Right kidney (tissue), 9 donors: ENCODE measurements around the gene C17orf107.
"Not testable (repeated sequence)": the region's sequence is repeated elsewhere in the genome, so short reads cannot be mapped to it uniquely, and the experiment has no call there.

Experiments
- DNase-seq: peaks from one replicate; pipeline ENCODE4 v3.0.0-alpha.2; 2016
- long read RNA-seq, 8 donors: transcript quantifications; one replicate each; lab custom pipeline, GENCODE V29; 2026

Gene C17orf107
- long read RNA-seq, donor 1 = 0 reads
- long read RNA-seq, donor 2 = 0 reads
- long read RNA-seq, donor 3 = 0 reads
- long read RNA-seq, donor 4 = 0 reads
- long read RNA-seq, donor 5 = 0 reads
- long read RNA-seq, donor 6, partial matches to known transcripts = 0 of 3 reads
- long read RNA-seq, donor 6, other reads (novel, unspliced or antisense) = 0 of 3 reads
- long read RNA-seq, donor 7 = 0 reads
- long read RNA-seq, donor 8 = 0 reads

GRCh38 chr17:4899341-4900230 is at the start of gene C17orf107:
C17orf107 (plus strand) TSS chr17:4899536; CDS start chr17:4899763, 227 bp downstream.
- peak; percentile 81 for DNase-seq

DNA sequence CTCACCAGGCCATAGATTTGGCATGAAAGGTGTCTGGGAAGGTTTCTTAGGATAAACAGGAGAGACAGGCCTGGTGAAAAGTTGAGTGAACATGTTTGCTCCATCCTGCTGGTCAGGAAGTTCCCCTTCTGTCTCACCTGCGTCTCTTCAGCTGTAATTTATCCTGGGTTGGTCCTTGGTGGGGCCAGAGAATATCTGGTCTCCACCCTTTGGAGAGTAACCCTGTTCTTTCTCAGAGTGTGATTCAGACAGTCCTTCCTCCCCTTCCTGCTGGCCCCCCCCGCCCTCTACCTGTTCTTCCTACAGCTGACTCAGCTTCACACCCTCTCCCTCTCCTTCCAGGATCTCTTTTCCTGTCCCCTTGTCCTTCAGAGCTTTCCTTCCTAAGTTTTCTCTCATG is 49.1 kb upstream of the C17orf107 start:
- no peak for DNase-seq

- no peak for DNase-seq
Observed at GRCh38 chr17:4851084-4851483, 48.3 kb upstream of the C17orf107 start.

DNA sequence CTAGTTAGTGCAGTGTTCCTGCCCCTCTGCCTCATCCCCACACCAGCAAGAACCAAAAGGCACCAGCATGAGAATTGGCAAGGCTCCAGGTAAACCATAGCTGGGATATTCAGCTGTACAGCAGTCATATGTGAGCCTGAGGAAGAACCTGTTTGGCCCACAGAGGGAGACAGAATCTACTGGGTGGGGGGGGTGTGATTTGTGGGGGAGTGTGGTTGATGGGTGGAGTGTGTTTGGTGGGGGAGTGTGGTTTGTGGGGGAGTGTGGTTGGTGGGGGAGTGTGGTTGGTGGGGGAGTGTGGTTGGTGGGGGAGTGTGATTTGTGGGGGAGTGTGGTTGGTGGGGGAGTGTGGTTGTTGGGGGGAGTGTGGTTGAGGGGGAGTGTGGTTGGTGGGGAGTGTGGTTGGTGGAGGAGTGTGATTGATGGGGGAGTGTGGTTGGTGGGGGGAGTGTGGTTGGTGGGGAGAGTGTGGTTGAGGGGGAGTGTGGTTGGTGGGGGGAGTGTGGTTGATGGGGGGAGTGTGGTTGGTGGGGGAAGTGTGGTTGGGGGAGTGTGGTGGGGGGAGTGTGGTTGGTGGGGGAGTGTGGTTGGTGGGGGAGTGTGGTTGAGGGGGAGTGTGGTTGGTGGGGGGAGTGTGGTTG is 46.6 kb upstream of the C17orf107 start:
- no peak for DNase-seq

DNA sequence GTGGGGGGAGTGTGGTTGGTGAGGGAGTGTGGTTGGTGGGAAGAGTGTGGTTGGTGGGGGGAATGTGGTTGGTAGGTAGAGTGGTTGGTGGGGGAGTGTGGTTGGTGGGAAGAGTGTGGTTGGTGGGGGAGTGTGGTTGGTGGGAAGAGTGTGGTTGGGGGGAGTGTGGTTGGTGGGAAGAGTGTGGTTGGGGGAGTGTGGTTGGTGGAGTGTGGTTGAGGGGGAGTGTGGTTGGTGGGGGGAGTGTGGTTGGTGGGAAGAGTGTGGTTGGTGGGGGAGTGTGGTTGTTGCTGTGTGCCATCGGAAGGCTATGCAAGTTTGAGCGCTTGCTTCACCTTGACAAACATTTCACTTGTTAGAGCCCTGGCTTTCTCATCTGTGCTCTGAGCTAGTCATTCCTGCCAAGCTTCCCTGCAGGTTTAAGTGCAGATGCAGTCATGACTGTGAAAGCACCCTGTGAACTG is 46.1 kb upstream of the C17orf107 start:
- no peak for DNase-seq

GRCh38 chr17:4854111-4854681 is 45.1 kb upstream of the C17orf107 start:
- peak; percentile 27 for DNase-seq

- no peak for DNase-seq
Observed at GRCh38 chr17:4856271-4856936, 42.9 kb upstream of the C17orf107 start.

DNA sequence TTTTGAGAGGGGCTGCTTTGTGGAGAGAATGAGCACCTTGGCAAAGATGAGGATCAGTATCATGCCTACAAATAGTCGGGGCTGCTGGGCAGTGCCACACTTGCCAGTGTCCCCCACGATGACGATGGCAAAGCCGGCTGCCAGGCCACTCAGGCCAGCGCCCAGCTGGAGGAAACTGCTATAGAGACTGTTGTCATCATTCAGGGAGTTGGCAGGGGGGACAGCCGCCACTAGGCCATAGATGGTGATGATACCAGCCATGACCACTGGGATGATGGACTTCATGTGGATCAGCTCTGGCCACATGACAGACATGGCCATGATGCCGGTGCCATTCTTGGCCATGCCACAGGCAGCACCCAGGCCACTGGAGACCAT is 42.4 kb upstream of the C17orf107 start:
- no peak for DNase-seq

GRCh38 chr17:4857347-4857746 is 42.0 kb upstream of the C17orf107 start:
- not testable (repeated sequence) for DNase-seq

DNA sequence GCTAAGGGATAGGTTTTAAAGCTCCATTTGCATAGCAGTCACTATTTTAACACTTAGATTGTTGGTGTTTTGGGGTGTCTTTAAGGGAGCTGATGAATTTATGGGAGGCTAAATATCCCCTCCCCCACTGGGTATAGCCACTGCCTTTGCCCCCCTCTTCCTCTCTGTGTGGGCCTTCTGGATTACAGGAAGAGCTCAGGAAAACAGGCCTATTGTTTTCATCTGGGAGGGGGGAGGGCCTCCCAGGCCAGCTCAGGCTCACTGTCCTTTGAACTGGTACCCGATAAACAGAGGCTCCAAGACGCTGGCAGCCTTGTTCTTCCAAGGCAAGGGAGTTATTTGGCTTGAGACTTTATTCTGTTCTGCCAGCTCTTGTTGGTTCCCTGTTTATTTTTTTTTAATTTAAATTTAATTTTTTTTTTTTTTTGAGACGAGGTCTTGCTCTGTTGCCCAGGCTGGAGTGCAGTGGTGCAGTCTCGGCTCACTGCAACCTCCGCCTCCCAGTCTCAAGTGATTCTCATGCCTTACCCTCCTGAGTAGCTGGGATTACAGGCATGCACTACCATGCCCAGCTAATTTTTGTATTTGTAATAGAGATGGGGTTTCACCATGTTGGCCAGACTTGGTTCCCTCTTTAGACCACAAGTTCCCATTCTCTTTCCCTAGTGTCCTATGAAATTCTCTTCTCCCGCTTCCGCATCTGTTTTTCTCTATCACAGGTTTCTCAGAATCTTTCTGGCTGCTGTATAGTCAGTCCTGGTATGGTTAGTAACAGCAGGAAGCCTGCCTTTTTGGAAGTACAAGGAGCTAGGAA is 41.1 kb upstream of the C17orf107 start:
- DNase-seq = no peak

DNA sequence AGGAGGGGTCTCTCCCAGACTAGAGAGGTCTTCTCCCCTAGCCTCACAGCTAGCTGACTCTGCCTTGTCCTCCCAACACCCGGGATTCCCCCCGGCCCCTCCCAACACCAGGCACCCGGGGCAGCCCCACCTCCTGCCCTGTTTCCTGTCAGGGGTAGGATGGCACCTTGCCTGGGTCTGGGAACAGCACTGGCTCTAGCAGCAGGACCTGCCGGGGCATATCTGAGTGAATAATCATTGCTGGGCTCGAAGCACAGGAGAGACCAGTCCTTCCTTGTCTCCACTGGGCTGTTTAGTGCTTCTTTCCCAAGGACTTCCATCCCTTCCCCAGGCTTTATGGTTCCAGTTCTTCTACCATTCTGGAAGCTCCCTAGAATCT is 40.5 kb upstream of the C17orf107 start:
- no peak for DNase-seq

- no peak for DNase-seq
Observed at GRCh38 chr17:4859816-4860625, 39.3 kb upstream of the C17orf107 start.

DNA sequence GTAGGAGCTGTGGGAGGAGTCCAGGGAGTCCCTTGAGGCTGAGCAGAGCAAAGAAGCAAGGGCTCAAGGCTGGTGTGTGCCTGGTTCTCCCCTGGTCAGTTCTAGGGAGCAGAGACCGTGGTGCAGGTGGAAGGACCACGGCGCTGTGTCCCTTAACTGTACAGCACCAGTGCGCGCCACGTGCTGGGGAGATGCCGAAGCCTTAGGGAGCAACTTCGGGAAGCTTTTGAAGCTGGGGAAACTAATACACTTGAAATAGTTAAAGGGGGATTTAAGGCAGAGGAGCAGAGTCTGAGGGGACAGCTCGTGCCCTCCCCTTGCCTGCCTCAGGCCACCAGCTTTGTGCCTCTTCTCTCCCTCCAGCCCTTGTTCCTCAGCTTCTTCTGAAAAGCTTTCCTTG is 38.7 kb upstream of the C17orf107 start:
- DNase-seq = no peak

DNA sequence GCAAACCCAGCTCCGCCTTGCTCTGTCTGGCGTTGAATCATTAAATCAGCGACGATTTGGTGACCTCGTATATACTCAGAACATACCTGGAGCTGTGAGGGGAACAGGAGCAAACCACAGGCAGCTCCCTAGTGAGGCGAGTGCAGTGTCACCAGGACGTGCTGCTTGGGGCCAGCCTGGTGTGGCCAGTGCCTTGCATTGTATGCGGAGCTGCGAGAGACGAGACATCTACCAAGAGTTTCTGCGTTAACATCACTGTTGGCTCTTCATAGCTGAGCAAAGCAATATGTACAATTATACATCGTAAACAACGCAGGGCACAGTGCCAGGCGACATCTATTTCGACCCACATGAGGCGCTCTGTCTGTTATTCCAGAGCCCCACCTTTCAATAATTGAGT is 38.3 kb upstream of the C17orf107 start:
- DNase-seq = no peak

- DNase-seq = no peak
Observed at GRCh38 chr17:4862720-4863119, 36.6 kb upstream of the C17orf107 start.

GRCh38 chr17:4863321-4863720 is 36.0 kb upstream of the C17orf107 start:
- DNase-seq = no peak

DNA sequence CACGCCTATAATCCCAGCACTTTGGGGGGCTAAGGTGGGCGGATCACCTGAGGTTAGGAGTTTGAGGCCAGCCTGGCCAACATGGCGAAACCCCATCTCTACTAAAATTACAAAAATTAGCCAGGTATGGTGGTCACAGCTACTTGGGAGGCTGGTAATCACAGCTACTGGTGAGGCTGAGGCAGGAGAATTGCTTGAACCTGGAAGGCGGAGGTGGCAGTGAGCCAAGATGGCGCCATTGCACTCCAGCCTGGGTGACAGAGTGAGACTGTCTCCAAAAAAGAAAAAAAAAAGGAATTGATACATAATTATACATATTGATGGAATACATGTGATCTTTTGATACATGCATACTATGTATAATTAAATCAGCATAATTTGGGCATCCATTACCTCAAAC is 31.8 kb upstream of the C17orf107 start:
- not testable (repeated sequence) for DNase-seq

DNA sequence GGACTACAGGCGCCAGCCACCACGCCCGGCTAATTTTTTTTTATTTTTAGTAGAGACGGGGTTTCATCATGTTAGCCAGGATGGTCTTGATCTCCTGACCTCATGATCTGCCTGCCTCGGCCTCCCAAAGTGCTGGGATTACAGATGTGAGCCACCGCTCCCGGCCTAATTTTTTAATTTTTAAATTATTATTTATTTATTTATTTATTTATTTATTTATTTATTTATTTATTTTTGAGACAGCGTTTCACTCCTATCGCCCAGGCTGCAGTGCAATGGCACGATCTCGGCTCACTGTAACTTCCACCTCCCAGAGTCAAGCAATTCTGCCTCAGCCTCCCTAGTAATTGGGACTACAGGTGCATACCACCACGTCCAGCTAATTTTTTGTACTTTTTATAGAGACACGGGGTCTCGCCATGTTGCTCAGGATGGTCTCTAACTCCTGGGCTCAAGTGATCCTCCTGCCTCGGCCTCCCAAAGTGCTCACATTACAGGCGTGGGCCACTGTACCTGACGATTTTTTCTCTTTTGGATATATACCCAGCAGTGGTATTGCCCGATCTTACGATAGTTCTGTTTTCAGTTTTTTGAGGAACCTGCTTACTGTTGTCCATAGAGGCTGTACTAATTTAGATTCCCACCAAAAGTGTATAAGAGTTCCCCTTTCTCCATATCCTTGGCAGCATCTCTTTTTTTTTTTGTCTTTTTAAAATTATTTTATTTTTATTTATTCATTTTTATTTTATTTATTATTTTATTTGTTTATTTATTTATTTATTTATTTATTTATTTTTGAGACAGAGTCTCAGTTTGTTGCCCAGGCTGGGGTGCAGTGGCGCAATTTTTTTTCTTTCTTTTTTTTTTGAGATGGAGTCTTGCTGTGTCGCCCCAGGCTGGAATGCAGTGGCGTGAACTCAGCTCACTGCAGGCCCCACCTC is 30.0 kb upstream of the C17orf107 start:
- not testable (repeated sequence) for DNase-seq

DNA sequence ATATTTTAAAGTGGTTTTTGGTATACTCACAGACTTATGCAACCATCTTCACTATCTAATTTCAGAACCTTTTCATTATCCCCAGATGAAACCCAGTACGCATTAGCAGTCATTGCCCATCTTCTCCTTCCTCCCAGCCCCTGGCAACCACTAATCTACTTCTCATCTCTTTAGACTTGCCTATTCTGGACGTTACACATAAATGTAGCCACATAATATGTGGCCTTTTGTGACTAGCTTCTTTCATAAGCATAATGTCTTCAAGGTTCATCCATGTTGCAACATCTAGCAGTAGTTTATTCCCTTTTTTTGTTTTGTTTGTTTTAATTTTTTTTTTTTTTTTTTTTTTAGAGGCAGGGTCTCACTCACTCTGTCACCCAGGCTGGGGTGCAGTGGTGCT is 28.5 kb upstream of the C17orf107 start:
- no peak for DNase-seq
